Measurements from ENCODE around the gene BMPR1A. TPM values are rescaled to one million over a fixed set of nuclear protein-coding genes. Genes with fewer than 3 reads are reported as not detected.

Gene BMPR1A
- total RNA-seq, 1 experiment from 2014 or later: 63.2 TPM

DNA sequence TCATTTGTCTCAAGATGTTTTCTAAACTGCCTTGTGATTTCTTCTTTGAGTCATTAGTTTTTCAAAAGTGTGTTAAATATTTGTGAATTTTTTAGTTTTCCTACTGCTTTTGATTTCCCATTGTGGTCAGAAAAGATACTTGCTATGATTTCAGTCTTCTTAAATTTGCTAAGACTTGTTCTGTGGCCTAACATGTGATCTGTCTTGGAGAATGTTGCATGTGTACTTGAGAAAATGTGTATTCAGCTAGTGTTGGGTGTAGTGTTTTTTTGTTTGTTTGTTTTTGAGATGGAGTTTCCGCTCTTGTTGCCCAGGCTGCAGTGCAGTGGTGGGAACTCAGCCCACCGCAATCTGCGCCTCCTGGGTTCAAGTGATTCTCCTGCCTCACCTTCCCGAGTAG is 28.6 kb downstream of the BMPR1A start:
- no peaks in the 10 kb centered on the region for H3K36me3 Mint-ChIP-seq (ENCODE audit: insufficient read depth, unreplicated experiment)
- CTCF ChIA-PET: interaction anchor here (0.6 kb wide), 1 partner anchor 200 kb away, joined by 4 read pairs; no protein-coding TSS in a partner anchor
- Histone ChIP-seq H3K4me1 (no peaks in the 10 kb centered on the region), H3K4me3 (ENCODE audit: low read depth, low read length) (no peak overlapping the region), H3K36me3 (ENCODE audit: control insufficient read depth, insufficient read depth, low read length) (no peaks in the 10 kb centered on the region), H3K27me3 (replicated peaks; ENCODE audit: control insufficient read depth, insufficient read depth, low read length) (no peaks in the 10 kb centered on the region), H3K9me3 (no peaks in the 10 kb centered on the region)
- no peaks in the 10 kb centered on the region for H3K27me3 Mint-ChIP-seq (ENCODE audit: insufficient read depth, unreplicated experiment)
- no peaks in the 10 kb centered on the region for H3K9me3 Mint-ChIP-seq (ENCODE audit: unreplicated experiment)
- BruUV-seq (replicated peaks): no TSS peak
- POLR2A ChIA-PET: no interaction called here
- TF ChIP-seq, protein P1, sequence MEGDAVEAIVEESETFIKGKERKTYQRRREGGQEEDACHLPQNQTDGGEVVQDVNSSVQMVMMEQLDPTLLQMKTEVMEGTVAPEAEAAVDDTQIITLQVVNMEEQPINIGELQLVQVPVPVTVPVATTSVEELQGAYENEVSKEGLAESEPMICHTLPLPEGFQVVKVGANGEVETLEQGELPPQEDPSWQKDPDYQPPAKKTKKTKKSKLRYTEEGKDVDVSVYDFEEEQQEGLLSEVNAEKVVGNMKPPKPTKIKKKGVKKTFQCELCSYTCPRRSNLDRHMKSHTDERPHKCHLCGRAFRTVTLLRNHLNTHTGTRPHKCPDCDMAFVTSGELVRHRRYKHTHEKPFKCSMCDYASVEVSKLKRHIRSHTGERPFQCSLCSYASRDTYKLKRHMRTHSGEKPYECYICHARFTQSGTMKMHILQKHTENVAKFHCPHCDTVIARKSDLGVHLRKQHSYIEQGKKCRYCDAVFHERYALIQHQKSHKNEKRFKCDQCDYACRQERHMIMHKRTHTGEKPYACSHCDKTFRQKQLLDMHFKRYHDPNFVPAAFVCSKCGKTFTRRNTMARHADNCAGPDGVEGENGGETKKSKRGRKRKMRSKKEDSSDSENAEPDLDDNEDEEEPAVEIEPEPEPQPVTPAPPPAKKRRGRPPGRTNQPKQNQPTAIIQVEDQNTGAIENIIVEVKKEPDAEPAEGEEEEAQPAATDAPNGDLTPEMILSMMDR (IDR thresholded peaks at IDR 0.05; ENCODE audit: insufficient read depth in 1 of 2, low read depth in 1 of 2, low read length in 1 of 2, severe bottlenecking in 1 of 2, unreplicated experiment in 1 of 2): no peak
- H3K4me3 Mint-ChIP-seq (ENCODE audit: unreplicated experiment): no peak overlapping the region
- intact Hi-C loops (cut with micrococcal nuclease; ENCODE audit: unreplicated experiment): no loop called here
- peaks cover 6% of the 10 kb centered on the region for H3K4me1 Mint-ChIP-seq (ENCODE audit: low read depth, unreplicated experiment)
- DNase-seq: no peak
- H3K27ac Mint-ChIP-seq (ENCODE audit: unreplicated experiment): no peak overlapping the region

GRCh38 chr10:86785968-86786367 is 29.5 kb downstream of the BMPR1A start:
- ChIA-PET CTCF (interaction anchor here (0.6 kb wide), 1 partner anchor 200 kb away, joined by 4 read pairs; no protein-coding TSS in a partner anchor), POLR2A (no interaction called here)
- no peaks in the 10 kb centered on the region for H3K4me1 ChIP-seq
- Mint-ChIP-seq H3K4me3 (ENCODE audit: unreplicated experiment) (no peak overlapping the region), H3K27me3 (ENCODE audit: insufficient read depth, unreplicated experiment) (no peaks in the 10 kb centered on the region), H3K4me1 (ENCODE audit: low read depth, unreplicated experiment) (peaks cover 6% of the 10 kb centered on the region), H3K9me3 (ENCODE audit: unreplicated experiment) (no peaks in the 10 kb centered on the region), H3K27ac (ENCODE audit: unreplicated experiment) (no peak overlapping the region), H3K36me3 (ENCODE audit: insufficient read depth, unreplicated experiment) (no peaks in the 10 kb centered on the region)
- BruUV-seq (replicated peaks): no TSS peak
- no peak overlapping the region for H3K4me3 ChIP-seq (ENCODE audit: low read depth, low read length)
- no peaks in the 10 kb centered on the region for H3K36me3 ChIP-seq (ENCODE audit: control insufficient read depth, insufficient read depth, low read length)
- no peaks in the 10 kb centered on the region for H3K27me3 ChIP-seq (replicated peaks; ENCODE audit: control insufficient read depth, insufficient read depth, low read length)
- no peaks in the 10 kb centered on the region for H3K9me3 ChIP-seq
- TF ChIP-seq, protein P1 (IDR thresholded peaks at IDR 0.05; ENCODE audit: insufficient read depth in 1 of 2, low read depth in 1 of 2, low read length in 1 of 2, severe bottlenecking in 1 of 2, unreplicated experiment in 1 of 2): no peak
- DNase-seq: no peak
- intact Hi-C loops (cut with micrococcal nuclease; ENCODE audit: unreplicated experiment): no loop called here

- no TSS peak for BruUV-seq (replicated peaks)
- no peaks in the 10 kb centered on the region for H3K27me3 Mint-ChIP-seq (ENCODE audit: insufficient read depth, unreplicated experiment)
- H3K36me3 Mint-ChIP-seq (ENCODE audit: insufficient read depth, unreplicated experiment): no peaks in the 10 kb centered on the region
- no peaks in the 10 kb centered on the region for H3K9me3 Mint-ChIP-seq (ENCODE audit: unreplicated experiment)
- CTCF ChIA-PET: no interaction called here
- peaks cover 6% of the 10 kb centered on the region for H3K4me1 Mint-ChIP-seq (ENCODE audit: low read depth, unreplicated experiment)
- POLR2A ChIA-PET: no interaction called here
- Histone ChIP-seq H3K4me1 (no peaks in the 10 kb centered on the region), H3K9me3 (no peaks in the 10 kb centered on the region), H3K36me3 (ENCODE audit: control insufficient read depth, insufficient read depth, low read length) (no peaks in the 10 kb centered on the region), H3K27me3 (replicated peaks; ENCODE audit: control insufficient read depth, insufficient read depth, low read length) (no peaks in the 10 kb centered on the region), H3K4me3 (ENCODE audit: low read depth, low read length) (no peak overlapping the region)
- DNase-seq: no peak
- no peak overlapping the region for H3K27ac Mint-ChIP-seq (ENCODE audit: unreplicated experiment)
- intact Hi-C loops (cut with micrococcal nuclease; ENCODE audit: unreplicated experiment): no loop called here
- TF ChIP-seq, protein P1 (IDR thresholded peaks at IDR 0.05; ENCODE audit: insufficient read depth in 1 of 2, low read depth in 1 of 2, low read length in 1 of 2, severe bottlenecking in 1 of 2, unreplicated experiment in 1 of 2): no peak
- no peak overlapping the region for H3K4me3 Mint-ChIP-seq (ENCODE audit: unreplicated experiment)
These were observed 29.9 kb downstream of the BMPR1A start for GRCh38 chr10:86786368-86786767.

All from Caco-2 (cell line).